ENCODE results near the gene SPRED3. TPM values are rescaled to one million over a fixed set of nuclear protein-coding genes. Genes with fewer than 3 reads are reported as not detected.

Gene SPRED3
- total RNA-seq, 1 donor from 2014 or later: 2.4 TPM

GRCh38 chr19:38394488-38394887 is 6.0 kb downstream of the SPRED3 start:
- intact Hi-C loops (cut with micrococcal nuclease): no loop called here

GRCh38 chr19:38395381-38396114 is 7.1 kb downstream of the SPRED3 start:
- H3K9me3 Mint-ChIP-seq: no peaks in the 10 kb centered on the region
- H3K4me3 Mint-ChIP-seq: peak overlapping the region; percentile 73
- ATAC-seq (ENCODE audit: low read depth): peak; percentile 79
- intact Hi-C loops (cut with micrococcal nuclease): no loop called here
- no peak overlapping the region for H3K27ac Mint-ChIP-seq
- peaks cover 35% of the 10 kb centered on the region for H3K27me3 Mint-ChIP-seq
- TF ChIP-seq CTCF (IDR thresholded peaks at IDR 0.05): no peak
- DNase-seq: peak; percentile 26
- H3K36me3 Mint-ChIP-seq (ENCODE audit: low read depth): no peaks in the 10 kb centered on the region
- CTCF ChIA-PET: no interaction called here
- POLR2A ChIA-PET: interaction anchor here (1.1 to 2.4 kb wide), 2 partner anchors 20 to 21 kb away, joined by 3 to 10 read pairs; partner anchors contain the start of gene PSMD8
- H3K4me1 Mint-ChIP-seq: peaks cover 16% of the 10 kb centered on the region

More at GRCh38 chr19:38394488-38394887, 6.0 kb downstream of the SPRED3 start:
- no peak overlapping the region for H3K27ac Mint-ChIP-seq
- ATAC-seq (ENCODE audit: low read depth) (peak; percentile 76), DNase-seq (peak; percentile 46)
- H3K27me3 Mint-ChIP-seq: peaks cover 36% of the 10 kb centered on the region
- no peak for TF ChIP-seq CTCF (IDR thresholded peaks at IDR 0.05)
- no peaks in the 10 kb centered on the region for H3K36me3 Mint-ChIP-seq (ENCODE audit: low read depth)
- H3K4me1 Mint-ChIP-seq: peaks cover 16% of the 10 kb centered on the region
- no peaks in the 10 kb centered on the region for H3K9me3 Mint-ChIP-seq
- peak overlapping the region; percentile 73 for H3K4me3 Mint-ChIP-seq
- ChIA-PET CTCF (interaction anchor here (1.4 kb wide), 1 partner anchor 9 kb away, joined by 8 read pairs; the partner anchor contains the start of gene FAM98C), POLR2A (interaction anchor here (1.1 to 2.4 kb wide), 3 partner anchors 8 to 22 kb away, joined by 3 to 10 read pairs (median 4); partner anchors contain the start of genes FAM98C and PSMD8)

GRCh38 chr19:38399081-38399480 is 10.6 kb downstream of the SPRED3 start:
- CTCF ChIA-PET: no interaction called here
- no peak overlapping the region for H3K27ac Mint-ChIP-seq
- H3K4me1 Mint-ChIP-seq: peaks cover 25% of the 10 kb centered on the region
- peaks cover 21% of the 10 kb centered on the region for H3K27me3 Mint-ChIP-seq
- H3K36me3 Mint-ChIP-seq (ENCODE audit: low read depth): no peaks in the 10 kb centered on the region
- no peak overlapping the region for H3K4me3 Mint-ChIP-seq
- no peak for TF ChIP-seq CTCF (IDR thresholded peaks at IDR 0.05)
- no peak for ATAC-seq (ENCODE audit: low read depth)
- intact Hi-C loops (cut with micrococcal nuclease): no loop called here
- POLR2A ChIA-PET: interaction anchor here (0.7 to 1.1 kb wide), 2 partner anchors 25 to 532 kb away, joined by 3 to 9 read pairs; partner anchors contain the start of gene PSMD8
- no peaks in the 10 kb centered on the region for H3K9me3 Mint-ChIP-seq
- DNase-seq: no peak

GRCh38 chr19:38399537-38399936 is 11.0 kb downstream of the SPRED3 start:
- no peak overlapping the region for H3K27ac Mint-ChIP-seq
- H3K27me3 Mint-ChIP-seq: peaks cover 21% of the 10 kb centered on the region
- H3K36me3 Mint-ChIP-seq (ENCODE audit: low read depth): no peaks in the 10 kb centered on the region
- ChIA-PET POLR2A (interaction anchor here (0.7 to 1.1 kb wide), 2 partner anchors 25 to 532 kb away, joined by 3 to 9 read pairs; partner anchors contain the start of gene PSMD8), CTCF (no interaction called here)
- H3K4me3 Mint-ChIP-seq: no peak overlapping the region
- peaks cover 27% of the 10 kb centered on the region for H3K4me1 Mint-ChIP-seq
- intact Hi-C loops (cut with micrococcal nuclease): no loop called here
- no peak for TF ChIP-seq CTCF (IDR thresholded peaks at IDR 0.05)
- no peak for ATAC-seq (ENCODE audit: low read depth)
- no peaks in the 10 kb centered on the region for H3K9me3 Mint-ChIP-seq
- no peak for DNase-seq

GRCh38 chr19:38400361-38400760 is 11.9 kb downstream of the SPRED3 start:
- H3K9me3 Mint-ChIP-seq: no peaks in the 10 kb centered on the region
- DNase-seq: no peak
- ATAC-seq (ENCODE audit: low read depth): no peak
- intact Hi-C loops (cut with micrococcal nuclease): loop anchor here (5.0 kb wide), 1 partner anchor 503 kb away; no protein-coding TSS in a partner anchor
- CTCF ChIA-PET: no interaction called here
- no peak for TF ChIP-seq CTCF (IDR thresholded peaks at IDR 0.05)
- H3K36me3 Mint-ChIP-seq (ENCODE audit: low read depth): peaks cover 5% of the 10 kb centered on the region
- POLR2A ChIA-PET: no interaction called here
- no peak overlapping the region for H3K4me3 Mint-ChIP-seq
- no peak overlapping the region for H3K27ac Mint-ChIP-seq
- H3K27me3 Mint-ChIP-seq: peaks cover 19% of the 10 kb centered on the region
- peaks cover 25% of the 10 kb centered on the region for H3K4me1 Mint-ChIP-seq
